ENCODE results near the gene CD300E. TPM values are rescaled to one million over a fixed set of nuclear protein-coding genes. Genes with fewer than 3 reads are reported as not detected.

Gene CD300E
- total and polyA plus RNA-seq, 12 donors, result 0.07 to 4.9 (median 0.35) TPM

GRCh38 chr17:74649909-74650308 lies 26.4 kb upstream of the CD300E start:
- H3K27me3 ChIP-seq, result peaks cover 0 to 83% (median 68%) of the 10 kb centered on the region in 7 donors
- peaks cover 0 to 5% (median 0%) of the 10 kb centered on the region in 9 donors for H3K4me1 ChIP-seq
- intact Hi-C loops (cut with DNase I), result loop anchor here in 6 of 10 donors (10.0 kb wide), 2 partner anchors 85 to 215 kb away; partner anchors contain the start of gene RAB37 (in 1 of the 6)
- H3K4me3 ChIP-seq, result no peak overlapping the region
- no peak for DNase-seq
- WGBS, 2 donors, result 28 to 29% methylated on average over 6 of the region's 6 CpGs
- no peak for TF ChIP-seq CTCF (IDR thresholded peaks at IDR 0.05)
- no peaks in the 10 kb centered on the region for H3K9me3 ChIP-seq
- H3K27ac ChIP-seq, result no peak overlapping the region
- ATAC-seq, result no peak
- H3K36me3 ChIP-seq, result no peaks in the 10 kb centered on the region

GRCh38 chr17:74647871-74648672 lies 24.5 kb upstream of the CD300E start:
- Histone ChIP-seq H3K27ac (no peak overlapping the region), H3K9me3 (no peaks in the 10 kb centered on the region), H3K4me1 (peaks cover 0 to 5% (median 0%) of the 10 kb centered on the region in 9 donors), H3K36me3 (no peaks in the 10 kb centered on the region), H3K4me3 (no peak overlapping the region), H3K27me3 (peaks cover 0 to 78% (median 59%) of the 10 kb centered on the region in 7 donors)
- peak; percentile 48 to 93 (median 56) for ATAC-seq
- intact Hi-C loops (cut with DNase I), result no loop called here
- TF ChIP-seq CTCF (IDR thresholded peaks at IDR 0.05), result no peak
- 19 to 24% methylated on average over 9 of the region's 9 CpGs for WGBS, 2 donors
- no peak for DNase-seq

GRCh38 chr17:74646231-74646630 lies 22.7 kb upstream of the CD300E start:
- 62 to 67% methylated on average over 3 of the region's 3 CpGs for whole genome bisulfite sequencing, 2 donors
- H3K9me3 ChIP-seq, result no peaks in the 10 kb centered on the region
- peaks cover 0 to 9% (median 0%) of the 10 kb centered on the region in 9 donors for H3K4me1 ChIP-seq
- DNase-seq, result no peak
- intact Hi-C loops (cut with DNase I), result no loop called here
- peak in 2 of 9 donors; percentile 9 to 43 for TF ChIP-seq CTCF (IDR thresholded peaks at IDR 0.05)
- no peak overlapping the region for H3K4me3 ChIP-seq
- no peaks in the 10 kb centered on the region for H3K36me3 ChIP-seq
- no peak overlapping the region for H3K27ac ChIP-seq
- ATAC-seq, result no peak
- peaks cover 0 to 72% (median 52%) of the 10 kb centered on the region in 7 donors for H3K27me3 ChIP-seq

- H3K27ac ChIP-seq, result no peak overlapping the region
- peaks cover 0 to 21% (median 0%) of the 10 kb centered on the region in 9 donors for H3K4me1 ChIP-seq
- WGBS, 2 donors, result 72 to 74% methylated on average over 2 of the region's 2 CpGs
- intact Hi-C loops (cut with DNase I), result no loop called here
- peaks cover 0 to 72% (median 49%) of the 10 kb centered on the region in 7 donors for H3K27me3 ChIP-seq
- TF ChIP-seq CTCF (IDR thresholded peaks at IDR 0.05), result no peak
- ATAC-seq (no peak), DNase-seq (no peak)
- H3K36me3 ChIP-seq, result no peaks in the 10 kb centered on the region
- H3K9me3 ChIP-seq, result no peaks in the 10 kb centered on the region
- H3K4me3 ChIP-seq, result no peak overlapping the region
Observed at GRCh38 chr17:74645010-74645409, 21.5 kb upstream of the CD300E start.

Data from heart right ventricle (tissue), 16 donors.